ENCODE measurements around the gene NDUFS8. TPM values are rescaled to one million over a fixed set of nuclear protein-coding genes. Genes with fewer than 3 reads are reported as not detected.
A peak's percentile ranks its signal among the peaks of the same experiment; 100 is the strongest.

NDUFS8 gene
- total RNA-seq, 2 donors from 2014 or later = 247 to 274 TPM

- intact Hi-C loops (cut with DNase I) = no loop called here
- 33% methylated on average over 11 of the region's 11 CpGs for WGBS
- Histone ChIP-seq H3K36me3 (no peaks in the 10 kb centered on the region), H3K4me1 (replicated peaks) (no peaks in the 10 kb centered on the region), H3K4me3 (no peak overlapping the region), H3K9me3 (no peaks in the 10 kb centered on the region), H3K27me3 (replicated peaks; ENCODE audit: insufficient read depth) (no peaks in the 10 kb centered on the region), H3K27ac (no peak overlapping the region)
- DNase-seq (ENCODE audit: low spot score) = no peak
- peak in 2 of 4 experiments; percentile 41 to 45 for TF ChIP-seq CTCF (IDR thresholded peaks at IDR 0.05)
- TF ChIP-seq POLR2A (IDR thresholded peaks at IDR 0.05) = no peak
Observed at GRCh38 chr11:68020575-68020974, 9.9 kb upstream of the NDUFS8 start.

GRCh38 chr11:68021167-68021787 is 9.2 kb upstream of the NDUFS8 start:
- no peak overlapping the region for H3K4me3 ChIP-seq
- 74% methylated on average over 27 of the region's 27 CpGs for WGBS
- intact Hi-C loops (cut with DNase I) = no loop called here
- H3K9me3 ChIP-seq = no peaks in the 10 kb centered on the region
- no peaks in the 10 kb centered on the region for H3K36me3 ChIP-seq
- TF ChIP-seq POLR2AphosphoS5 (IDR thresholded peaks at IDR 0.05) = no peak
- TF ChIP-seq POLR2A (IDR thresholded peaks at IDR 0.05) = no peak
- TF ChIP-seq CTCF (IDR thresholded peaks at IDR 0.05) = peak in 2 of 4 experiments; percentile 21 to 55
- no peaks in the 10 kb centered on the region for H3K27me3 ChIP-seq (replicated peaks; ENCODE audit: insufficient read depth)
- no peaks in the 10 kb centered on the region for H3K4me1 ChIP-seq (replicated peaks)
- H3K27ac ChIP-seq = no peak overlapping the region
- DNase-seq (ENCODE audit: low spot score) = no peak

GRCh38 chr11:68022531-68022930 is 8.0 kb upstream of the NDUFS8 start:
- H3K4me1 ChIP-seq (replicated peaks) = no peaks in the 10 kb centered on the region
- TF ChIP-seq POLR2AphosphoS5 (IDR thresholded peaks at IDR 0.05) (no peak), CTCF (IDR thresholded peaks at IDR 0.05) (no peak), POLR2A (IDR thresholded peaks at IDR 0.05) (no peak)
- no peak overlapping the region for H3K4me3 ChIP-seq
- intact Hi-C loops (cut with DNase I) = no loop called here
- no peaks in the 10 kb centered on the region for H3K36me3 ChIP-seq
- DNase-seq (ENCODE audit: low spot score) = no peak
- no peak overlapping the region for H3K27ac ChIP-seq
- H3K9me3 ChIP-seq = no peaks in the 10 kb centered on the region
- no peaks in the 10 kb centered on the region for H3K27me3 ChIP-seq (replicated peaks; ENCODE audit: insufficient read depth)
- WGBS = 86% methylated on average over 13 of the region's 13 CpGs

- TF ChIP-seq CTCF (IDR thresholded peaks at IDR 0.05) = no peak
- TF ChIP-seq POLR2A (IDR thresholded peaks at IDR 0.05) = no peak
- no peak for TF ChIP-seq POLR2AphosphoS5 (IDR thresholded peaks at IDR 0.05)
- Histone ChIP-seq H3K27ac (no peak overlapping the region), H3K9me3 (no peaks in the 10 kb centered on the region), H3K4me3 (no peak overlapping the region), H3K4me1 (replicated peaks) (peaks cover 4% of the 10 kb centered on the region), H3K36me3 (no peaks in the 10 kb centered on the region), H3K27me3 (replicated peaks; ENCODE audit: insufficient read depth) (no peaks in the 10 kb centered on the region)
- intact Hi-C loops (cut with DNase I) = no loop called here
- no peak for DNase-seq (ENCODE audit: low spot score)
- 62% methylated on average over 5 of the region's 5 CpGs for WGBS
Observed at GRCh38 chr11:68024508-68024907, 6.0 kb upstream of the NDUFS8 start.

GRCh38 chr11:68025047-68025446 is 5.4 kb upstream of the NDUFS8 start:
- TF ChIP-seq CTCF (IDR thresholded peaks at IDR 0.05) (no peak), POLR2AphosphoS5 (IDR thresholded peaks at IDR 0.05) (no peak), POLR2A (IDR thresholded peaks at IDR 0.05) (no peak)
- Histone ChIP-seq H3K4me1 (replicated peaks) (peaks cover 5% of the 10 kb centered on the region), H3K27ac (no peak overlapping the region), H3K27me3 (replicated peaks; ENCODE audit: insufficient read depth) (no peaks in the 10 kb centered on the region), H3K36me3 (no peaks in the 10 kb centered on the region), H3K4me3 (no peak overlapping the region), H3K9me3 (no peaks in the 10 kb centered on the region)
- DNase-seq (ENCODE audit: low spot score) = no peak
- intact Hi-C loops (cut with DNase I) = no loop called here
- 90% methylated on average over 5 of the region's 5 CpGs for WGBS
